ENCODE data around the gene SYTL2. TPM values are rescaled to one million over a fixed set of nuclear protein-coding genes. Genes with fewer than 3 reads are reported as not detected.

Gene SYTL2
- total RNA-seq, 1 donor = 19.9 TPM

DNA sequence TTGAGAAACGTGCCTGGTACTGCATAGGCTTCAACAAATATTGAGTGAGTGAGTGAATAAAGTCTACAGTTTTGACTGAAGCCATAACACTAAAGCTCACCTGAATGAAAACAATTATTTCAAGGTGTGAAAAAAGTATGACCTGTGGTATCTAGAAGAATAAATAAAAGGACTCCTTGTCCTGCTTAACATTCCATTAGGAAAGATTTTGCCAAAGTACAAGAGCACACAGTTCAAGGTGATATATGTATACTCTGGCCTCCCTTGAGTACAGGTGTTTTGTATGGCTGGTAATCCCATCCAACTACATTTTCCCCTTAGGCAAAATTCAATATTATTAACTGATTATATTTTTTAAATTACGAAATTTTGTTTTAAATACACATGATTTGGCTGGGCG is 144.3 kb downstream of the SYTL2 start:
- H3K79me2 ChIP-seq (ENCODE audit: insufficient read depth, low read length) = peaks cover 27% of the 10 kb centered on the region
- H3K4me1 ChIP-seq (ENCODE audit: insufficient read depth, low read length) = peaks cover 3% of the 10 kb centered on the region
- peaks cover 22% of the 10 kb centered on the region for H4K20me1 ChIP-seq (ENCODE audit: insufficient read depth, low read length)
- H3K4me2 ChIP-seq (ENCODE audit: insufficient read depth, low read length) = no peak overlapping the region
- H3K36me3 ChIP-seq (ENCODE audit: insufficient read depth, low read length) = no peaks in the 10 kb centered on the region
- no peak overlapping the region for H3K4me3 ChIP-seq (ENCODE audit: insufficient read depth, low read length)
- H3K27ac ChIP-seq (ENCODE audit: low read depth, low read length) = no peak overlapping the region
- H3K27me3 ChIP-seq (ENCODE audit: insufficient read depth, low read length) = no peaks in the 10 kb centered on the region
- no peaks in the 10 kb centered on the region for H3K9me3 ChIP-seq (ENCODE audit: low read depth, low read length)
- H2AFZ ChIP-seq (ENCODE audit: low read length) = no peak overlapping the region
- DNase-seq (ENCODE audit: insufficient read length, low spot score, missing footprints) = no peak
- TF ChIP-seq, protein P1, sequence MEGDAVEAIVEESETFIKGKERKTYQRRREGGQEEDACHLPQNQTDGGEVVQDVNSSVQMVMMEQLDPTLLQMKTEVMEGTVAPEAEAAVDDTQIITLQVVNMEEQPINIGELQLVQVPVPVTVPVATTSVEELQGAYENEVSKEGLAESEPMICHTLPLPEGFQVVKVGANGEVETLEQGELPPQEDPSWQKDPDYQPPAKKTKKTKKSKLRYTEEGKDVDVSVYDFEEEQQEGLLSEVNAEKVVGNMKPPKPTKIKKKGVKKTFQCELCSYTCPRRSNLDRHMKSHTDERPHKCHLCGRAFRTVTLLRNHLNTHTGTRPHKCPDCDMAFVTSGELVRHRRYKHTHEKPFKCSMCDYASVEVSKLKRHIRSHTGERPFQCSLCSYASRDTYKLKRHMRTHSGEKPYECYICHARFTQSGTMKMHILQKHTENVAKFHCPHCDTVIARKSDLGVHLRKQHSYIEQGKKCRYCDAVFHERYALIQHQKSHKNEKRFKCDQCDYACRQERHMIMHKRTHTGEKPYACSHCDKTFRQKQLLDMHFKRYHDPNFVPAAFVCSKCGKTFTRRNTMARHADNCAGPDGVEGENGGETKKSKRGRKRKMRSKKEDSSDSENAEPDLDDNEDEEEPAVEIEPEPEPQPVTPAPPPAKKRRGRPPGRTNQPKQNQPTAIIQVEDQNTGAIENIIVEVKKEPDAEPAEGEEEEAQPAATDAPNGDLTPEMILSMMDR (IDR thresholded peaks at IDR 0.05; ENCODE audit: extremely low read depth, low read depth, low read length) = no peak

DNA sequence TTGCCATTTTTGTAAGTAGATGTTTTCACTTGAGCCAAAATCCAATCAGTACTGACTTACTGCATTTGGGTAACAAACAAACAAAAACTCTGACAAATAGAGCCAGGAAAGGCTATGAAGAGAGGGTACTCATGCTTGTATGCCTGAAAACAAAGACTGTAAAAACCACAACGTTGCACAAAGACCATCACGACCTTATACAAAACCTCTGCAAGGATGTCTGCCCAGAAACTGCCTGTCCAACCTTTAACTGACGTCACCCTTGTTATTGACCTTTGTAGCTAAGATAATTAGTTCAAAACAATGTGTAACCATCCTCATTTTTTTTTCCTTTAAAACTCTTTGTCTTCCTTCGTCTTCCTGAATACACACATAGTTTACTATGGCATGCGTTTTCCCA is 145.2 kb downstream of the SYTL2 start:
- no peak overlapping the region for H3K27ac ChIP-seq (ENCODE audit: low read depth, low read length)
- no peaks in the 10 kb centered on the region for H3K9me3 ChIP-seq (ENCODE audit: low read depth, low read length)
- H2AFZ ChIP-seq (ENCODE audit: low read length) = peak overlapping the region; percentile 84
- peaks cover 11% of the 10 kb centered on the region for H3K4me1 ChIP-seq (ENCODE audit: insufficient read depth, low read length)
- H3K79me2 ChIP-seq (ENCODE audit: insufficient read depth, low read length) = peaks cover 36% of the 10 kb centered on the region
- peak overlapping the region; percentile 90 for H3K4me2 ChIP-seq (ENCODE audit: insufficient read depth, low read length)
- H4K20me1 ChIP-seq (ENCODE audit: insufficient read depth, low read length) = peaks cover 30% of the 10 kb centered on the region
- H3K36me3 ChIP-seq (ENCODE audit: insufficient read depth, low read length) = peaks cover under 1% of the 10 kb centered on the region
- H3K4me3 ChIP-seq (ENCODE audit: insufficient read depth, low read length) = no peak overlapping the region
- no peaks in the 10 kb centered on the region for H3K27me3 ChIP-seq (ENCODE audit: insufficient read depth, low read length)
- TF ChIP-seq, protein P1 (IDR thresholded peaks at IDR 0.05; ENCODE audit: extremely low read depth, low read depth, low read length) = no peak
- no peak for DNase-seq (ENCODE audit: insufficient read length, low spot score, missing footprints)

DNA sequence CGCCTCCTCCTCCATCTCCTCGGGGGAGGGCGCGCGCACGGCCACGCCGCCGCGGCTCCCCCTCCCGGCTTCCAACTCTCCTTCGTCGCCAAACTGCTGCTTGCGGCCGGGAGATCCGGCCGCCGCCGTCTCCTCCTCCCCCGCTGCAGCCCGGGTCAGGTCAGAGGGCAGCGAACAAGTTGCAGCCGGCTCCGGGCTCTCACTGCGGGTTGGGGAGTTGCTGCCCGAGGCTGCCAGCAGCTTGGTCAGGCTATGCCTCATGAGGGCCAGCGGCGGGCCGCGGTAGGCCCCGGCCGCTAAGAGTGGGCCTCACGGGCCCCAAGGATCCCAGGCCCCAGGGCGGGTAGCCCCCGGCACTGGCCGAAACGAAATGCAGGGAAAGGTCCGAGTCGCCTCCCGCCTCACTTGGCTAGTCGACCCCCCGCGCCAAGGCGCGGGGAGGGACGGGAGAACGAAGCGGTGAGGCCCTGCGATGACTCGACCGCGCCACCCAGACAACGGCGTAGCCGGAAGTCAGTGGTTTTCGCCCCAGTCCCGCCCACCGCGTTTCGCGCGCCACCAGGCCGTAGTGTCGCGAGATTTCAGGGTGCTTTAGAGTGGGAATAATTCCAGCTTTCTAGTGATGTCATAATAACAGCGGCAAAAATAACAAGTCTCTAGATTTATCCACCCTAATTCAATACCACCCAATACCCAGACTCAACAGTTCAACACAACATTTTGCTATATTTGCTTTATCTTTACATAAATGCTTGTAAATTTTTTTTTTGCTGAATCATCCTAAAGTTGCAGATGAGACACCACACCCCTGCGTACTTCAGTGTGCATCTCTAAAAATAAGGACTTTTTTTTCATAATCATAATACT is 146.1 kb downstream of the SYTL2 start, which contains the start of gene CREBZF:
Gene CREBZF, minus strand, starts transcription at position 515 of the 867 bp plus-strand sequence. Its CDS starts 254 bp downstream, at position 261.
- H2AFZ ChIP-seq (ENCODE audit: low read length) = peak within 1 kb of the TSS; percentile 84

More for the DNA sequence above, 146.1 kb downstream of the SYTL2 start, which contains the start of gene CREBZF:
- H3K79me2 ChIP-seq (ENCODE audit: insufficient read depth, low read length) = peaks cover 45% of the 10 kb centered on the region
- H3K4me2 ChIP-seq (ENCODE audit: insufficient read depth, low read length) = peak within 1 kb of the TSS; percentile 90
- peak; percentile 95 for DNase-seq (ENCODE audit: insufficient read length, low spot score, missing footprints)
- peaks cover 35% of the 10 kb centered on the region for H4K20me1 ChIP-seq (ENCODE audit: insufficient read depth, low read length)
- TF ChIP-seq, protein P1 (IDR thresholded peaks at IDR 0.05; ENCODE audit: extremely low read depth, low read depth, low read length) = no peak
- H3K4me3 ChIP-seq (ENCODE audit: insufficient read depth, low read length) = peak within 1 kb of the TSS; percentile 91
- H3K9me3 ChIP-seq (ENCODE audit: low read depth, low read length) = no peaks in the 10 kb centered on the region
- peaks cover 8% of the 10 kb centered on the region for H3K36me3 ChIP-seq (ENCODE audit: insufficient read depth, low read length)
- peak within 1 kb of the TSS; percentile 97 for H3K27ac ChIP-seq (ENCODE audit: low read depth, low read length)
- H3K27me3 ChIP-seq (ENCODE audit: insufficient read depth, low read length) = no peaks in the 10 kb centered on the region
- H3K4me1 ChIP-seq (ENCODE audit: insufficient read depth, low read length) = peaks cover 16% of the 10 kb centered on the region
